ENCODE results near the gene RASA3. TPM values are rescaled to one million over a fixed set of nuclear protein-coding genes. Genes with fewer than 3 reads are reported as not detected.

RASA3 gene
- polyA plus RNA-seq, 1 experiment = 31.4 TPM

- Histone ChIP-seq H3K36me3 (ENCODE audit: control insufficient read depth, insufficient read depth, low read length) (peaks cover 63% of the 10 kb centered on the region), H3K4me3 (ENCODE audit: low read depth, low read length) (no peak overlapping the region), H3K27me3 (ENCODE audit: control insufficient read depth, insufficient read depth, low read length) (no peaks in the 10 kb centered on the region)
- TF ChIP-seq, protein P1, sequence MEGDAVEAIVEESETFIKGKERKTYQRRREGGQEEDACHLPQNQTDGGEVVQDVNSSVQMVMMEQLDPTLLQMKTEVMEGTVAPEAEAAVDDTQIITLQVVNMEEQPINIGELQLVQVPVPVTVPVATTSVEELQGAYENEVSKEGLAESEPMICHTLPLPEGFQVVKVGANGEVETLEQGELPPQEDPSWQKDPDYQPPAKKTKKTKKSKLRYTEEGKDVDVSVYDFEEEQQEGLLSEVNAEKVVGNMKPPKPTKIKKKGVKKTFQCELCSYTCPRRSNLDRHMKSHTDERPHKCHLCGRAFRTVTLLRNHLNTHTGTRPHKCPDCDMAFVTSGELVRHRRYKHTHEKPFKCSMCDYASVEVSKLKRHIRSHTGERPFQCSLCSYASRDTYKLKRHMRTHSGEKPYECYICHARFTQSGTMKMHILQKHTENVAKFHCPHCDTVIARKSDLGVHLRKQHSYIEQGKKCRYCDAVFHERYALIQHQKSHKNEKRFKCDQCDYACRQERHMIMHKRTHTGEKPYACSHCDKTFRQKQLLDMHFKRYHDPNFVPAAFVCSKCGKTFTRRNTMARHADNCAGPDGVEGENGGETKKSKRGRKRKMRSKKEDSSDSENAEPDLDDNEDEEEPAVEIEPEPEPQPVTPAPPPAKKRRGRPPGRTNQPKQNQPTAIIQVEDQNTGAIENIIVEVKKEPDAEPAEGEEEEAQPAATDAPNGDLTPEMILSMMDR (IDR thresholded peaks at IDR 0.05; ENCODE audit: insufficient read depth, low read depth, low read length) = peak; percentile 23; the same call in 1 of the 2 replicates
- POLR2A ChIA-PET = no interaction called here
- DNase-seq (ENCODE audit: low read depth) = no peak
- CTCF ChIA-PET = no interaction called here
These were observed 115.3 kb downstream of the RASA3 start for GRCh38 chr13:114017028-114017630.

DNA sequence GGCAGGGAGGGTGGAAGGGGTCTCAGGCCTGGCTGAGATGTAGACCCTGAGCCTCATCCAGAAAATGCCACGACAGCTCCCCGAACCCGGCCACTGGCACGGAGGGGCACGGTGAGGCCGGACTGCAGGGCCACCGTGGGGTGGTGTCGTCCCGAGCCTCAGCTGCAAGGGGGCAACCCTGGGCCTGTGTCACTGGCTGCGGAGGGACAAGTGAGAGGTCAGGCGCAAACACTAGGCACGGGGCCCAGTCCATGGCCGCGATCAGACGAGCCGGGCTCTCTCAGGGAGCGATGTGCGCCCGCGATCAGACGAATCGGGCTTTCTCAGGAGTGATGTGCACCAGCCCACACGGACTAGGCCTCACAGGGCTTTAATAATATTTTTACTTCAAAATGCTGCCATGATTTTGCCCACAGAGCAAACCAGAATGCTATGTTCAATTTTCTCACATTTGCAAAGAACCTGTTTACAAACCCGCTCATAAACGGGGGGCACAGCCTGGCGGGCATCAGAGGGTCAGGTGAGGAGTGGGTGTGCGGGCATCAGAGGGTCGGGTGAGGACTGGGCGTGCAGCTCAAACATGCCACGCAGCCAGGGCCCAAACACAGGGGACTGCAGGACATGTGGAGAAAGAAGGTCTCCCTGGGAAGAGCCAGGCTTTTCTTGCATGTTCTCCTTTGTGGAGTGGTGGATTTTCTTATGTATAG lies 115.9 kb downstream of the RASA3 start:
- H3K36me3 ChIP-seq (ENCODE audit: control insufficient read depth, insufficient read depth, low read length) = peaks cover 60% of the 10 kb centered on the region
- CTCF ChIA-PET = interaction anchor here (0.9 to 1.9 kb wide), 2 partner anchors 9 to 33 kb away, joined by 3 to 7 read pairs; no protein-coding TSS in a partner anchor
- POLR2A ChIA-PET = no interaction called here

GRCh38 chr13:114015969-114016295 lies 116.5 kb downstream of the RASA3 start:
- no peaks in the 10 kb centered on the region for H3K27me3 ChIP-seq (ENCODE audit: control insufficient read depth, insufficient read depth, low read length)
- CTCF ChIA-PET = interaction anchor here (0.6 to 1.9 kb wide), 4 partner anchors 10 to 209 kb away, joined by 3 to 7 read pairs (median 4); no protein-coding TSS in a partner anchor
- POLR2A ChIA-PET = interaction anchor here (0.5 kb wide), 1 partner anchor 12 kb away, joined by 4 read pairs; no protein-coding TSS in a partner anchor
- no peak for DNase-seq (ENCODE audit: low read depth)
- H3K4me3 ChIP-seq (ENCODE audit: low read depth, low read length) = no peak overlapping the region
- TF ChIP-seq, protein P1 (IDR thresholded peaks at IDR 0.05; ENCODE audit: insufficient read depth, low read depth, low read length) = no peak
- H3K36me3 ChIP-seq (ENCODE audit: control insufficient read depth, insufficient read depth, low read length) = peaks cover 55% of the 10 kb centered on the region

More for the DNA sequence above, 115.9 kb downstream of the RASA3 start:
- TF ChIP-seq, protein P1 (IDR thresholded peaks at IDR 0.05; ENCODE audit: insufficient read depth, low read depth, low read length) = no peak
- no peak for DNase-seq (ENCODE audit: low read depth)
- Histone ChIP-seq H3K4me3 (ENCODE audit: low read depth, low read length) (no peak overlapping the region), H3K27me3 (ENCODE audit: control insufficient read depth, insufficient read depth, low read length) (no peaks in the 10 kb centered on the region)

GRCh38 chr13:114015111-114015968 lies 117.1 kb downstream of the RASA3 start:
- ChIA-PET POLR2A (interaction anchor here (0.5 kb wide), 1 partner anchor 13 kb away, joined by 4 read pairs; no protein-coding TSS in a partner anchor), CTCF (interaction anchor here (0.6 to 1.9 kb wide), 4 partner anchors 11 to 209 kb away, joined by 3 to 7 read pairs (median 4); no protein-coding TSS in a partner anchor)

More at GRCh38 chr13:114015111-114015968, 117.1 kb downstream of the RASA3 start:
- Histone ChIP-seq H3K36me3 (ENCODE audit: control insufficient read depth, insufficient read depth, low read length) (peaks cover 51% of the 10 kb centered on the region), H3K4me3 (ENCODE audit: low read depth, low read length) (no peak overlapping the region), H3K27me3 (ENCODE audit: control insufficient read depth, insufficient read depth, low read length) (no peaks in the 10 kb centered on the region)
- DNase-seq (ENCODE audit: low read depth) = peak; percentile 84
- TF ChIP-seq, protein P1 (IDR thresholded peaks at IDR 0.05; ENCODE audit: insufficient read depth, low read depth, low read length) = no peak

Data from BJ (cell line).